HG02798 (cell line): Measurements from ENCODE around the gene MCC.

ENCODE experiments used
- ATAC-seq: cut with Tn5 transposase; IDR thresholded peaks from one replicate; pipeline ENCODE4 v1.9.1; 2021; ENCODE audit warnings: mild to moderate bottlenecking; ENCODE audit not compliant: unreplicated experiment, poor library complexity

Gene MCC

DNA sequence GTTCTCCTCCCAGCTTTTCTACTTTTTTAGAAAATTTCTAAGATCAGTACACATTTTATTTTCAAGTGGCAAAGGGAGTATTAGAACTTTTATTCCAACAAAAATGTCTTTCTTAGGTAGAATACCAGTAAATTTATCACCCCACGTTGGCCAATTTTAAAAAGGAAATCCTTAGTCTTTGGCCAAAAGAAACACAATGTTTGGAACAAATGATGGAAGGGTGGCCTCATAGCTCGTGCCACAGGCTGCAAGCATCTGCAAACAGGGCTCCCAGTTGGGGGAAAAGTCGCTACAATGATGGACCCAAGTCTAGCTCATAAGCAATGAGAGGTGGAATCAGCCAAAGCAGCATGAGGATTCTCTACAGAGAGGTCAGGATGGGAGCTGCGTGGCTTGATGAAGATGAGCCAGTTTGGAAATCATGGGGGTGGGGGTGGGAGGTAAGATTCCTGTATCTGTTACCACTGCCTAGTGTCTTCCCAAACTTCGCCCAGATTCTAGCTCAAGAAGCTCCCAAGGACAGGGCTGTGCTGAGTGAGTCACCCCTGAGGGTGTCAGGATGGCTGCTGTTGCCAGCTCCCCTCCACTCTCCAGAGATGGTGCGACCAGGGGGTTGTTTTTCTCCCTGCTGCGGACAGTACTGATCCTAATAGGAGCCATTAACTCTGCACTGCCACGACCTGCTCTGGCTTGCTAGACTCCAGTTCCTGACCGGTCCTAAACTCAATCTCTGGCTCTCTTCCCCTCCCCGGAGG is 436.0 kb downstream of the MCC start:
- no peak for ATAC-seq

GRCh38 chr5:113050721-113051382 is 437.4 kb downstream of the MCC start:
- ATAC-seq = no peak

DNA sequence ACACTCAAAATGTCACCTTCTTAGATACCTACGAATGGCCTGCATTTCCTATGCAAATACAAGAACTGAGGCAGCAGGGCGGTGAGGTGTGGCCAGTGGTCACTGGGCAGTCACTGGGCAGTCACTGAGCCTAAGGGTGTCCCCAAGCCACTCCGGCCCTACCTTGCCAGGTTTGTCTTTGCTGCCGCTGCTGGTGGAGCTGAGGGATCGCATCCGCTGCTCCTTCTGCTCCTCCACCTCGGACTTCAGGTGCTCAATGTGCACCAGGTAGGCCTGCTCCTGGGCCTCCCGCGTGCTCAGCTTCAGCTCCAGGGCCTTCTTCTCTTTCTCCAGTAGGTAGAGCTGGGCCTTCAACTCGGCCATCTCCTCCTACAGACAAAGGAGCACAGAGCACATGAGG is 439.3 kb downstream of the MCC start:
- no peak for ATAC-seq

DNA sequence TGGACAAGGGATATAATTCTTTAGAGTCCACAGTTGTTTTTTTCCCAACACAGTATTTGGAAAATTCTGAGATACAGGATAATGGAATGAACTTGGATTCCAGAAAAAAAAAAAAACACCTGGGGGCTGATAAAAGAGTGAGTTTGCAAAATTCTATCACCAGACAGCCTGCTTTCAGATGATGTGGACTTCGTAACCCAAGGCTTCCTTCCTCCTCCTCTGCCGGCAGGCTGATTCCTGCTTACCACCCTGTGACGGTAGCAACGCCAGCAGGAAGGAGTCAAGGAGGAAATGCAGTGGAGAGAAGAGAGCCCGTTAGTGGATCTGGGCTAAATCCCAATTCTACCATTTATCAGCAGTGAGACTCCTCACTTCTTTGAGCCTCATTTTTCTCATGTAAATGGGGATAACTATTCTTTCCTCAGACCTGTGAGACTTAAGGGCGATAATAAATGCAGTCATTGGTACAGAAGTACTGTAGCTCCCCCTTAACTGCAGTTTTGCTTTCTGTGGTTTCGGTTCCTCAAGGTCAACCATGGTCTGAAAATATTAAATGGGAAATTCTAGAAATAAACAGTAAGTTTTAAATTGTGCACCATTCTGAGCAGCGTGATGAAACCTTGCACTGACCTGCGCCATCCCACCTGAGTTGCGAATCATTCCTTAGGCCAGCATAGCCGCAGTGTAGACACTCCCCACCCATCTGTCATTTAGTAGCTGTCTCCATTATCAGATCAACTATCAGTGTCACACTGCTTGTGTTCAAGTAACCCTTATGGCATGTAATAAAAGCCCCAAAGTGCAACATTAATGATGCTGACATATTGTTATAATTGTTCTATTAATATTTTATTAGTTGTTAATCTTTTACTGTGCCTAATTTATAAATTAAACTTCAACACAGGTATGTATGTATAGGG is 440.3 kb downstream of the MCC start:
- ATAC-seq = peak; percentile 87

DNA sequence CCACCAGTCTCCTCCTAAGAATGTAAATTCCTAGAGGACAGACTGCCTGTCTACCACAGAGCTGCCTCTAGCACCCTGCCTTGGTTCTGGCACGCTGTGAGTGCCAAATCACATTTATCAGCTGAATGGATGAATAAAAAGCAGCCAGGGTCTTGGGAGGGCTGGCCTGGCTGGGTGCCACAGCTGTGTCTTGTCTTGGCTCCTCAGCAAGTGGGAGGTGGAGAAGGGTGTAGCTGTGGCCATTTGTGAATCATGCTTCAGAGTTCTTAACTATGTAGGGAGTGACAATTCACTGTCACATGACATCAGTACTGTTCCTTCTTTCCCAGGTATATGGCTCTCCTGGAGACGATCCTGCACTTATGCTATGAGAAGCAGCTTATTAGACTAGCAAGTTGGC is 441.0 kb downstream of the MCC start:
- ATAC-seq = no peak

GRCh38 chr5:113044776-113045465 is 443.3 kb downstream of the MCC start:
- no peak for ATAC-seq

DNA sequence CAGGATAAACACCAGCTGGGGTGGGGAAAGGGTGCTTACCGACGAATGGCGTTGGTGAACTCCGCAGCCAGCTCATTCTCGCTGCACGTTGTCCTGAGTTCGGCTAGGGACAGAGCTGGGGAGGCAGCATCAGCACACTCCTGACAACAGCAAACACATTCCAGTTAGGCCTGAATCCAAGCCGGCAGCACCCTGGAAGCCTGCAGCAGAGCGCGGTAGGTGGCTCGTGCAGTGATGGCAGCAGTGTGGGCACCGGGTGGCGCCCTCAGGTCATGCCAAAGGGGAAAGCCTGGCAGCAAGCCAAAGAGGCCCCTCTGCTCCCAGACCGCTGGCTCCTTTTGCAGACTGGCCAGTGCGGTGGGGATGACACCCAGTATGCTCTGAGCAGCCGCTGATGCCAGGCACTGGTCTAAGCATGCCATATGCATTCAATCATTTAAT is 444.7 kb downstream of the MCC start:
- no peak for ATAC-seq

DNA sequence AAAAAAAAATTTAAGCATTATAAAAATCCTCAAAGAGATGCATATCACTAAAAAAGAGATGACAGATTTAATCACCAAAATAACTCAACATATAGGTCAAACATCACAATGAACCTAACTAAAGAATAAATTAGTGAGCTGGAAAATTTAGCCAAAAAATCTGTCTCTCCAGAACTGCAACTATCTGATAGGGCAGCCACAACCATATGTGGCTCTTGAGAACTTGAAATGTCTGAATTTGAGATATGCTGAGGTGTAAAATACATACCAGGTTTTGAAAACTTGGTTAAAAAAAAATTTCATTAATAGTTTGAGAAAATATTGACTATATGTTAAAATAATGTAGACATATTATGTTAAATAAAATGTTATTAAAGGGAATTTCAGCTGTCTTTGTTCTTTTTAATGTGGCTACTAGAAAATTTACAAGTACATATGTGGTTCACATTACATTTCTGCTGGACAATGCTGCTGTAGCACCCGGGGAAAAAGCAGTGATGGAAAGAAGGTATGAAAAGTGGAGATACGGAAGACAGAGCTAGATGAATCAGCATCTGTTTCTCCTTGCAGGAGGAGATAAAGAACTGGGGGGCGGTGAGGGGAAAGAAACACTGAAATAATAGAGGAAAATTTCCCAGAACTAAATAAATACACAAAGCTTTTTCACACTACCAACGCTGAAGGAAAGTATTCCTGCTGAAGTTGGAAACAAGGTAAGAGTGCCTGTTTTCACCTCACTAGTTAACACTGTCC is 445.6 kb downstream of the MCC start:
- ATAC-seq = no peak

- ATAC-seq = no peak
Observed at GRCh38 chr5:113040672-113041260, 447.5 kb downstream of the MCC start.

- ATAC-seq = no peak
Observed at GRCh38 chr5:113039934-113040285, 448.3 kb downstream of the MCC start.

GRCh38 chr5:113039229-113039933 is 448.9 kb downstream of the MCC start:
- ATAC-seq = no peak

DNA sequence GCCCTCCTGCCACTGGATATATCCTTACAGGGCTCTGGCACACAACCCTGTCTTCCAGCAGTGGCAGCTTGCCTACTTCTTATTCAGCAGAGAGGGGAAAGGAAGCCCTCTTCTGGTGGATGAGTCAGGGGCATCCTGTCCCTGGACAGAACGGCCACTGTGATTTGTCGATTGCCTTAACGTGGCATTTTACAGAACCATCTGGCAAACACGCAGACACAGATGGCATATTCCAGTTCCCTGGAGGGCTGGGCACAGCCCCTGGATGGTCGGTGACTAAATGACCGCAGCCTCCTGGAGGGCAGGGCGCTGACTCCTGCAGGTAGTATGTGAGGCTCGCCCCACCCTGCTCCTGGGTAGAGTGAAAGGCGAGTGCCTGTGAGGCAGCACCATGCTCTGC is 449.5 kb downstream of the MCC start:
- ATAC-seq = no peak

DNA sequence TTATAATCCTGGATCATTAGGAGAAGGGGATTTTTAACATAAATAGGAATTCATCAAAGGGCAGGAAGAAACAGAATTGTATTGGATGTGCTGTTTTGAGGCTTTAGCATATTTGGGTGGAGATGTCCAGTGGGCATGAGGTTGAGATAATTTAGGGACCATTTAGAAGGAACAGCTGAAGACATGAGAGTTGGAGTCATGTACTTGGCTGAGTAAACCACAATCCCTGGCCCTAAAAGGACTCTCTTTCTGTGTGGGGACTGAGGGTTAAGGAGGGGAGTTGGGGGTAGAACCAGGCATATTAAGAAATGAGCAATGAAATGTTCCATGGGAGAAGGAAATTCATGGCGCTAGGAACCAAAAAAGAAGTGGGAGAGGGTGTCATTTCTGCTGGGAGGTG is 450.1 kb downstream of the MCC start:
- ATAC-seq = no peak

GRCh38 chr5:113036826-113037225 is 451.4 kb downstream of the MCC start:
- no peak for ATAC-seq

GRCh38 chr5:113036321-113036720 is 451.9 kb downstream of the MCC start:
- ATAC-seq = no peak

- ATAC-seq = no peak
Observed at GRCh38 chr5:113035096-113035495, 453.2 kb downstream of the MCC start.

GRCh38 chr5:113034182-113034773 is 454.0 kb downstream of the MCC start:
- no peak for ATAC-seq

- ATAC-seq = no peak
Observed at GRCh38 chr5:113031557-113031956, 456.7 kb downstream of the MCC start.
